ENCODE data around the gene SH3RF2. TPM values are rescaled to one million over a fixed set of nuclear protein-coding genes. Genes with fewer than 3 reads are reported as not detected.
"Not testable (repeated sequence)": the region's sequence is repeated elsewhere in the genome, so short reads cannot be mapped to it uniquely, and the experiment has no call there.

SH3RF2 gene
- polyA plus RNA-seq, 1 experiment, result 0.45 TPM

- Histone ChIP-seq H3K27me3 (ENCODE audit: control insufficient read depth, insufficient read depth, low read length) (peaks cover 6% of the 10 kb centered on the region), H3K36me3 (ENCODE audit: control insufficient read depth, insufficient read depth, low read length) (no peaks in the 10 kb centered on the region), H3K4me3 (ENCODE audit: low read depth, low read length) (no peak overlapping the region)
- DNase-seq (ENCODE audit: low read depth), result no peak
- ChIA-PET CTCF (no interaction called here), POLR2A (no interaction called here)
- no peak for TF ChIP-seq CTCF (IDR thresholded peaks at IDR 0.05; ENCODE audit: insufficient read depth, low read depth, low read length)
Measured at GRCh38 chr5:145962001-145962400, 25.6 kb downstream of the SH3RF2 start.

- H3K36me3 ChIP-seq (ENCODE audit: control insufficient read depth, insufficient read depth, low read length); POLR2A ChIA-PET; H3K27me3 ChIP-seq (ENCODE audit: control insufficient read depth, insufficient read depth, low read length); CTCF ChIA-PET; H3K4me3 ChIP-seq (ENCODE audit: low read depth, low read length); DNase-seq (ENCODE audit: low read depth): not testable (repeated sequence)
Measured at GRCh38 chr5:145964008-145964407, 27.6 kb downstream of the SH3RF2 start.

- TF ChIP-seq CTCF (IDR thresholded peaks at IDR 0.05; ENCODE audit: insufficient read depth, low read depth, low read length), result no peak
- POLR2A ChIA-PET, result no interaction called here
- CTCF ChIA-PET, result no interaction called here
- Histone ChIP-seq H3K4me3 (ENCODE audit: low read depth, low read length) (no peak overlapping the region), H3K27me3 (ENCODE audit: control insufficient read depth, insufficient read depth, low read length) (no peaks in the 10 kb centered on the region), H3K36me3 (ENCODE audit: control insufficient read depth, insufficient read depth, low read length) (no peaks in the 10 kb centered on the region)
- DNase-seq (ENCODE audit: low read depth), result no peak
Measured at GRCh38 chr5:145965804-145966203, 29.4 kb downstream of the SH3RF2 start.

- CTCF ChIA-PET, result interaction anchor here (1.2 kb wide), 1 partner anchor 19 kb away, joined by 3 read pairs; no protein-coding TSS in a partner anchor
- Histone ChIP-seq H3K27me3 (ENCODE audit: control insufficient read depth, insufficient read depth, low read length) (no peaks in the 10 kb centered on the region), H3K36me3 (ENCODE audit: control insufficient read depth, insufficient read depth, low read length) (no peaks in the 10 kb centered on the region), H3K4me3 (ENCODE audit: low read depth, low read length) (no peak overlapping the region)
- POLR2A ChIA-PET, result no interaction called here
- no peak for DNase-seq (ENCODE audit: low read depth)
- no peak for TF ChIP-seq CTCF (IDR thresholded peaks at IDR 0.05; ENCODE audit: insufficient read depth, low read depth, low read length)
Measured at GRCh38 chr5:145967296-145967695, 30.9 kb downstream of the SH3RF2 start.

GRCh38 chr5:145968970-145969713 lies 32.8 kb downstream of the SH3RF2 start:
- no peak for TF ChIP-seq CTCF (IDR thresholded peaks at IDR 0.05; ENCODE audit: insufficient read depth, low read depth, low read length)
- H3K36me3 ChIP-seq (ENCODE audit: control insufficient read depth, insufficient read depth, low read length), result no peaks in the 10 kb centered on the region
- no peaks in the 10 kb centered on the region for H3K27me3 ChIP-seq (ENCODE audit: control insufficient read depth, insufficient read depth, low read length)
- POLR2A ChIA-PET, result no interaction called here
- H3K4me3 ChIP-seq (ENCODE audit: low read depth, low read length), result no peak overlapping the region
- CTCF ChIA-PET, result no interaction called here
- DNase-seq (ENCODE audit: low read depth), result no peak

GRCh38 chr5:145969714-145970092 lies 33.3 kb downstream of the SH3RF2 start:
- DNase-seq (ENCODE audit: low read depth), result no peak
- H3K36me3 ChIP-seq (ENCODE audit: control insufficient read depth, insufficient read depth, low read length), result no peaks in the 10 kb centered on the region
- CTCF ChIA-PET, result no interaction called here
- no peak overlapping the region for H3K4me3 ChIP-seq (ENCODE audit: low read depth, low read length)
- H3K27me3 ChIP-seq (ENCODE audit: control insufficient read depth, insufficient read depth, low read length), result no peaks in the 10 kb centered on the region
- no peak for TF ChIP-seq CTCF (IDR thresholded peaks at IDR 0.05; ENCODE audit: insufficient read depth, low read depth, low read length)
- POLR2A ChIA-PET, result no interaction called here
